ENCODE results near the gene ZNF311.
"Not testable (repeated sequence)": the region's sequence is repeated elsewhere in the genome, so short reads cannot be mapped to it uniquely, and the experiment has no call there.

ZNF311 gene

GRCh38 chr6:28953585-28954258 lies 51.4 kb downstream of the ZNF311 start:
- TF ChIP-seq CTCF (IDR thresholded peaks at IDR 0.05; ENCODE audit: insufficient read depth, low read depth, low read length, missing control alignments): no peak
- DNase-seq (ENCODE audit: low read depth): peak; percentile 35
- H3K4me3 ChIP-seq (ENCODE audit: low read length): peak overlapping the region; percentile 65

GRCh38 chr6:28953039-28953584 lies 52.0 kb downstream of the ZNF311 start:
- TF ChIP-seq CTCF (IDR thresholded peaks at IDR 0.05; ENCODE audit: insufficient read depth, low read depth, low read length, missing control alignments): no peak
- peak overlapping the region; percentile 65 for H3K4me3 ChIP-seq (ENCODE audit: low read length)
- DNase-seq (ENCODE audit: low read depth): peak; percentile 67

GRCh38 chr6:28949656-28950195 lies 55.4 kb downstream of the ZNF311 start:
- H3K4me3 ChIP-seq (ENCODE audit: low read length); DNase-seq (ENCODE audit: low read depth): not testable (repeated sequence)

GRCh38 chr6:28948782-28949486 lies 56.2 kb downstream of the ZNF311 start:
- no peak for TF ChIP-seq CTCF (IDR thresholded peaks at IDR 0.05; ENCODE audit: insufficient read depth, low read depth, low read length, missing control alignments)
- DNase-seq (ENCODE audit: low read depth): no peak
- no peak overlapping the region for H3K4me3 ChIP-seq (ENCODE audit: low read length)

GRCh38 chr6:28947831-28948270 lies 57.3 kb downstream of the ZNF311 start:
- TF ChIP-seq CTCF (IDR thresholded peaks at IDR 0.05; ENCODE audit: insufficient read depth, low read depth, low read length, missing control alignments): no peak
- H3K4me3 ChIP-seq (ENCODE audit: low read length): no peak overlapping the region
- peak; percentile 73 for DNase-seq (ENCODE audit: low read depth)

- H3K4me3 ChIP-seq (ENCODE audit: low read length): no peak overlapping the region
- no peak for DNase-seq (ENCODE audit: low read depth)
- TF ChIP-seq CTCF (IDR thresholded peaks at IDR 0.05; ENCODE audit: insufficient read depth, low read depth, low read length, missing control alignments): no peak
These were observed 57.9 kb downstream of the ZNF311 start for GRCh38 chr6:28947067-28947765.

GRCh38 chr6:28945349-28945748 lies 59.8 kb downstream of the ZNF311 start:
- no peak for TF ChIP-seq CTCF (IDR thresholded peaks at IDR 0.05; ENCODE audit: insufficient read depth, low read depth, low read length, missing control alignments)
- H3K4me3 ChIP-seq (ENCODE audit: low read length): no peak overlapping the region
- no peak for DNase-seq (ENCODE audit: low read depth)
